Stimulated activated CD8-positive, alpha-beta memory T cell treated with anti-CD3 and anti-CD28 coated beads, Interleukin-4, amount 100 ng/mL, for 48 hours (primary cell): ENCODE results near the gene SCAP.

Experiments used
- DNase-seq: peaks from one replicate; pipeline ENCODE4 v3.0.0-alpha.2; 2020

The SCAP gene

DNA sequence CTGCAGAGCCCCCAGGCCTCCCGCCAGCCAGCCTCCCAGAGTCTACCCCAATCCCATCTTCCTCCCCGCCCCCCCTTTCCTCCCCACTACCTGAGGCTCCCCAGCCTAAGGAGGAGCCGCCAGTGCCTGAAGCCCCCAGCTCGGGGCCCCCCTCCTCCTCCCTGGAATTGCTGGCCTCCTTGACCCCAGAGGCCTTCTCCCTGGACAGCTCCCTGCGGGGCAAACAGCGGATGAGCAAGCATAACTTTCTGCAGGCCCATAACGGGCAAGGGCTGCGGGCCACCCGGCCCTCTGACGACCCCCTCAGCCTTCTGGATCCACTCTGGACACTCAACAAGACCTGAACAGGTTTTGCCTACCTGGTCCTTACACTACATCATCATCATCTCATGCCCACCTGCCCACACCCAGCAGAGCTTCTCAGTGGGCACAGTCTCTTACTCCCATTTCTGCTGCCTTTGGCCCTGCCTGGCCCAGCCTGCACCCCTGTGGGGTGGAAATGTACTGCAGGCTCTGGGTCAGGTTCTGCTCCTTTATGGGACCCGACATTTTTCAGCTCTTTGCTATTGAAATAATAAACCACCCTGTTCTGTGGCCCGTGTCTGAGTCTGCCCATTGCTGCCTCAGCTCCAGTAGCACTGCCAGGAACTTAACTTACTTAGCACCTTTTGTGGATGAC lies 62.8 kb downstream of the SCAP start:
- DNase-seq = no peak

DNA sequence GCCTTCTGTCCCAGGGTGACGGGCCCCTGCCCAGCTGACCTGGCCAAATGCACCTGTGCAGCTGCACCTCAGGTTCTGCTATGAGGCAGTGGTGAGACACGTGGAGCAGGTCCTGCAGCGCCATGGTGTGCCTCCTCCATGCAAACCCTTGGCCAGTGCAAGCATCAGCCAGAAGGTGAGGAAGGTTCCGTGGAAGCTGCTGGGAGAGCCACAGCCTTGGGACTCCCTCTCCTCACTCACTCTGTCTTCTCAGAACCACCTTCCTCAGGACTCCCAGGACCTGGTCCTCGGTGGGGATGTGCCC lies 63.3 kb downstream of the SCAP start:
- DNase-seq = no peak

DNA sequence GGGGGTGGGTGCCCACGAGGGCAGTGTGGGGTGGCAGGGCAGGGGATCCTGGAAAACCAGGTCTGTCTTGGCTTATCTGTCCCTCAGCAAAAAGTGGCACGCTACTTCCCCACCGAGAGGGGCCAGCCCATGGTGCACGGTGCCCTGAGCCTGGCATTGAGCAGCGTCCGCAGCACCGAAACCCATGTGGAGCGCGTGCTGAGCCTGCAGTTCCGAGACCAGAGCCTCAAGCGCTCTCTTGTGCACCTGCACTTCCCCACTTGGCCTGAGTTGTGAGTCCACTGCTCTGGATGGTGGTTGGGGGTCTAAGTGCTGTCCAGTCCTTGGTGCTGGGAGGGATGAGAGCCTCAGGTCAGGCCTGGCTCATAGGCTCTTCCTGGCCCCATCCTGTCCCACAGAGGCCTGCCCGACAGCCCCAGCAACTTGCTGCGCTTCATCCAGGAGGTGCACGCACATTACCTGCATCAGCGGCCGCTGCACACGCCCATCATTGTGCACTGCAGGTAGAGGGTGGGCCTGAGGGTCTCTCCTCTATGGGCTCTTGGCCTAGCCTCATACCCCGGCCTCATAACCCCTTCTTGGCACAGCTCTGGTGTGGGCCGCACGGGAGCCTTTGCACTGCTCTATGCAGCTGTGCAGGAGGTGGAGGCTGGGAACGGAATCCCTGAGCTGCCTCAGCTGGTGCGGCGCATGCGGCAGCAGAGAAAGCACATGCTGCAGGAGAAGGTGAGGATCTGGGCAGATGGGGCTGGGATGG lies 63.9 kb downstream of the SCAP start:
- DNase-seq = no peak

DNA sequence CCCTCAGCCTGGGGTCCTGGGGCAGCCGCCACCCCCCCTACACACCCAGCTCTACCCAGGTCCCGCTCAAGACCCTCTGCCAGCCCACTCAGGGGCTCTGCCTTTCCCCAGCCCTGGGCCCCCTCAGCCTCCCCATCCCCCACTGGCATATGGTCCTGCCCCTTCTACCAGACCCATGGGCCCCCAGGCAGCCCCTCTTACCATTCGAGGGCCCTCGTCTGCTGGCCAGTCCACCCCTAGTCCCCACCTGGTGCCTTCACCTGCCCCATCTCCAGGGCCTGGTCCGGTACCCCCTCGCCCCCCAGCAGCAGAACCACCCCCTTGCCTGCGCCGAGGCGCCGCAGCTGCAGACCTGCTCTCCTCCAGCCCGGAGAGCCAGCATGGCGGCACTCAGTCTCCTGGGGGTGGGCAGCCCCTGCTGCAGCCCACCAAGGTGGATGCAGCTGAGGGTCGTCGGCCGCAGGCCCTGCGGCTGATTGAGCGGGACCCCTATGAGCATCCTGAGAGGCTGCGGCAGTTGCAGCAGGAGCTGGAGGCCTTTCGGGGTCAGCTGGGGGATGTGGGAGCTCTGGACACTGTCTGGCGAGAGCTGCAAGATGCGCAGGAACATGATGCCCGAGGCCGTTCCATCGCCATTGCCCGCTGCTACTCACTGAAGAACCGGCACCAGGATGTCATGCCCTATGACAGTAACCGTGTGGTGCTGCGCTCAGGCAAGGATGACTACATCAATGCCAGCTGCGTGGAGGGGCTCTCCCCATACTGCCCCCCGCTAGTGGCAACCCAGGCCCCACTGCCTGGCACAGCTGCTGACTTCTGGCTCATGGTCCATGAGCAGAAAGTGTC lies 64.7 kb downstream of the SCAP start:
- no peak for DNase-seq

DNA sequence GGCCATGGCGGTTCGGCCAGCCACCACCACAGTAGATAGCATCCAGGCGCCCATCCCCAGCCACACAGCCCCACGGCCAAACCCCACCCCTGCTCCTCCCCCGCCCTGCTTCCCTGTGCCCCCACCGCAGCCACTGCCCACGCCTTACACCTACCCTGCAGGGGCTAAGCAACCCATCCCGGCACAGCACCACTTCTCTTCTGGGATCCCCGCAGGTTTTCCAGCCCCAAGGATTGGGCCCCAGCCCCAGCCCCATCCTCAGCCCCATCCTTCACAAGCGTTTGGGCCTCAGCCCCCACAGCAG lies 65.4 kb downstream of the SCAP start:
- DNase-seq = no peak

DNA sequence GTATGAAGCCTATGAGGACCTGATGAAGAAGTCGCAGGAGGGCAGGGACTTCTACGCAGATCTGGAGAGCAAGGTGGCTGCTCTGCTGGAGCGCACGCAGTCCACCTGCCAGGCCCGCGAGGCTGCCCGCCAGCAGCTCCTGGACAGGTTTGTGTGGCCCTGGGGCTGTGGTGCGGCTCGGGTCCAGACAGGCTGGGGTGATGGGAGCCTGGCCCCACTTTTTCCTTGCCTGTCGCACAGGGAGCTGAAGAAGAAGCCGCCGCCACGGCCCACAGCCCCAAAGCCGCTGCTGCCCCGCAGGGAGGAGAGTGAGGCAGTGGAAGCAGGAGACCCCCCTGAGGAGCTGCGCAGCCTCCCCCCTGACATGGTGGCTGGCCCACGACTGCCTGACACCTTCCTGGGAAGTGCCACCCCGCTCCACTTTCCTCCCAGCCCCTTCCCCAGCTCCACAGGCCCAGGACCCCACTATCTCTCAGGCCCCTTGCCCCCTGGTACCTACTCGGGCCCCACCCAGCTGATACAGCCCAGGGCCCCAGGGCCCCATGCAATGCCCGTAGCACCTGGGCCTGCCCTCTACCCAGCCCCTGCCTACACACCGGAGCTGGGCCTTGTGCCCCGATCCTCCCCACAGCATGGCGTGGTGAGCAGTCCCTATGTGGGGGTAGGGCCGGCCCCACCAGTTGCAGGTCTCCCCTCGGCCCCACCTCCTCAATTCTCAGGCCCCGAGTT lies 65.9 kb downstream of the SCAP start:
- no peak for DNase-seq

DNA sequence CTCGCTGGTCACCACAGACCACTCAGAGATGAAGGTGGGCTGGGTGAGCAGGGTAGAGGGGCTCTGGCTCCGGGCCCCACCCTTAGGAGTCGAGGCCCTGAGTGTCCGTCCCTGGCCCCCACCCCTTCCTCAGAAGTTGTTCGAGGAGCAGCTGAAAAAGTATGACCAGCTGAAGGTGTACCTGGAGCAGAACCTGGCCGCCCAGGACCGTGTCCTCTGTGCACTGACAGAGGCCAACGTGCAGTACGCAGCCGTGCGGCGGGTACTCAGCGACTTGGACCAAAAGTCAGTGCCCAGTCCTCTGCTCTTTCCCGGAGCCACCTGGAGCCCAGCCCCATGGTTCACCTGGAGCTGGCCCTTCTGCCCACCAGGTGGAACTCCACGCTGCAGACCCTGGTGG lies 66.5 kb downstream of the SCAP start:
- no peak for DNase-seq

DNA sequence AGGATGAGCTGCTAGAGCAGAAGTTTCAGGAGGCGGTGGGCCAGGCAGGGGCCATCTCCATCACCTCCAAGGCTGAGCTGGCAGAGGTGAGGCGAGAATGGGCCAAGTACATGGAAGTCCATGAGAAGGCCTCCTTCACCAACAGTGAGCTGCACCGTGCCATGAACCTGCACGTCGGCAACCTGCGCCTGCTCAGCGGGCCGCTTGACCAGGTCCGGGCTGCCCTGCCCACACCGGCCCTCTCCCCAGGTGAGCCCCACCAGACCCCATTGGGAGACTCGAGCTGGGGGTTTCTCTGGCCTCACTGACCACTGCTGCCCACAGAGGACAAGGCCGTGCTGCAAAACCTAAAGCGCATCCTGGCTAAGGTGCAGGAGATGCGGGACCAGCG lies 66.9 kb downstream of the SCAP start:
- DNase-seq = no peak

DNA sequence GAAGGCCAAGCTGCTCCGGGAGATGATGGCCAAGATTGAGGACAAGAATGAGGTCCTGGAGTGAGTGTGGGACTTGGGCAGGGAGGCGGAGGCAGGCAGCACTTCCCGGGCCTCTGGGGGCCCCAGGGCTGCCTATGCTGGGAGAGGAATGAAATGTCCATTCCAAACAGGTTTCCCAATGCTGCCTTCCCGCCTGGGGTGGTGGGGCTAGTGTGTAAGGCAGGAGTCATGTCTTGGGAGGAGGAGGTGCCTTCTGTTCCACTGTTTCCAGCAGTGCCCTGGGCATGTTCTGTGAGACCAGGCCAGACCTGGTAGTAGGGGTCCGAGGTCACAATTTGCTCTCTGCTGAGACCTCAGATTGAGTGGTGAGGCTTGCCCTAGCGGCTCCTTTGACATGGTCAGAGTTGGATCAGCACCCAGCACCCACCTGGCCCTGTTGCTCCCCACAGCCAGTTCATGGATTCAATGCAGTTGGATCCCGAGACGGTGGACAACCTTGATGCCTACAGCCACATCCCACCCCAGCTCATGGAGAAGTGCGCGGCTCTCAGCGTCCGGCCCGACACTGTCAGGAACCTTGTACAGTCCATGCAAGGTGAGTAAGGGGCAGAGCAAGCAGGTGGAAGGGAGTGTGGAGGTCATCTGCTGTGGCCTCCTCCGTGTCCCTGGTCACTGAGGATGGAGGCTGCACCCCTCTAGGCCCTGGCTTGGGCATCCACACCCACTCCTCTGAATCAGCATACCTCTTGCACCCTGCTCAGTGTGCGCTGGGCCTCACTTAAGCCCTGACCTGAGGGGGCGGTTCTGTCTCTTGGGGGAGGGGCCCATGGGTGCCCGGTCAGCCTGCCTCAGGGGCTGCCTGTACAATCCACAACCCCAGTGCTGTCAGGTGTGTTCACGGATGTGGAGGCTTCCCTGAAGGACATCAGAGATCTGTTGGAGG lies 67.6 kb downstream of the SCAP start:
- no peak for DNase-seq

DNA sequence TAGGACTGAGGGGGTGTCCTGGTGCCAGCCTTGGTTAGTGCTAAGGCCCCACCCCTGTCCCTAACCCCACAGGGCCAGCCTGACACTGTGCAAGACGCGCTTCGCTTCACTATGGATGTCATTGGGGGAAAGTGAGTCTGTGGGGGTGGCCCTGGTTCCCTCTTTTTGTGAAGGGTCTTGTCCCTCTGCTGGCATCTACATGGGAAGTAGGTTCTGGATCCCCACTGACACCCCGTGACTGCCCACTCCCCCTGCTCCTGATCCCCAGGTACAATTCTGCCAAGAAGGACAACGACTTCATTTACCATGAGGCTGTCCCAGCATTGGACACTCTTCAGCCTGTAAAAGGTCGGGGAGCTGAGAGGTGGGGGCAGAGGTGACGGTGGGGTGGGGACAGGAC lies 68.5 kb downstream of the SCAP start:
- DNase-seq = no peak

DNA sequence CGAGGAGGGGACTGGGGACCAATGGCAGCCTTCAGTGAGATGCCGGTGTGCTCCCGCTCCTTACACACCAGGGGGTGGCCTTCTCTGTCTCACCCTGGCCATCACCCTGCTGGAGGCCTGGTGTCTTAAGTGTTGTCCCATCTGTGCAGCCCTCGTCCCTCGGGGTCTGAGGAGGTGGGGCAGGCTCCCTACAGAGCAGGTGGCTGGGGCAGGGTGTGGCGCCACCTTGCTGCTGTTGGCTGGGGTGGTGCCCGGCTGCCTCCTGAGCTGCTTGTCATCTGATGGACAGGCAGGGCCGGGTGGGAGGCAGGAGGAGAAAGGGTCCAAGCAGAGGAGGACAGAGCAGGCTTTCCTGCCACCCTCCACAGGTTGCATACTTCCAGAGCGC lies 69.0 kb downstream of the SCAP start:
- DNase-seq = no peak

DNA sequence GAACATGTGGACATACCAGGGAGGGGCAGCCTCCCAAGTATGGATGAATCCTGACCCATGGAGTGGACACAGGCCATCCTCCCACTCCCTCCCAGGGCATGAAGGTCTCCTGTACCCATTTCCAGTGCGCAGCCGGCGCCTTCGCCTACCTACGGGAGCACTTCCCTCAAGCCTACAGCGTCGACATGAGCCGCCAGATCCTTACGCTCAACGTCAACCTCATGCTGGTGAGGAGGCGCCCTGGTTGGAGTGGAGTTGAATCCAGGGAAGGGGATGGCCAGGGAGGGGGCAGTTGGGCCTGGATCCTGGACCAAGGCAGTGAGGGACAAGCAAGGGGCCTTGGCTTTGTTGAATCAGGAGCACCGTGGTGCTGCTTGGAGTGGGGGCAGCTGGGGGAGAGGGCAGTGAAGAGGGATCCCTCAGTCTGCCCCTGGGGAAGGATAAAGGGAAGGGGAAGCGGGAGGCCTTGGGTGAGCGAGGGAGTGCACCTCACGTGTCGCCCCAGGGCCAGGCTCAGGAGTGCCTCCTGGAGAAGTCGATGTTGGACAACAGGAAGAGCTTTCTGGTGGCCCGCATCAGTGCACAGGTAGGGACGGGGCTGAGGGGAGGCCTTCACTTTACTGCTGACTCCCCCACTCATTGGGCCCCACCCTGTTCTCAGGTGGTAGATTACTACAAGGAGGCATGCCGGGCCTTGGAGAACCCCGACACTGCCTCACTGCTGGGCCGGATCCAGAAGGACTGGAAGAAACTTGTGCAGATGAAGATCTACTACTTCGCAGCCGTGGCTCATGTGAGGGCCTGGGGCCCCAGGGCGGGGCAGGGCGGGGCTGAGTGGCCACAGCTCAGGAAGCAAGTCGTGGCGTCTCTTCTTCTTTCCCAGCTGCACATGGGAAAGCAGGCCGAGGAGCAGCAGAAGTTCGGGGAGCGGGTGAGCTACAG lies 69.7 kb downstream of the SCAP start:
- DNase-seq = no peak

DNA sequence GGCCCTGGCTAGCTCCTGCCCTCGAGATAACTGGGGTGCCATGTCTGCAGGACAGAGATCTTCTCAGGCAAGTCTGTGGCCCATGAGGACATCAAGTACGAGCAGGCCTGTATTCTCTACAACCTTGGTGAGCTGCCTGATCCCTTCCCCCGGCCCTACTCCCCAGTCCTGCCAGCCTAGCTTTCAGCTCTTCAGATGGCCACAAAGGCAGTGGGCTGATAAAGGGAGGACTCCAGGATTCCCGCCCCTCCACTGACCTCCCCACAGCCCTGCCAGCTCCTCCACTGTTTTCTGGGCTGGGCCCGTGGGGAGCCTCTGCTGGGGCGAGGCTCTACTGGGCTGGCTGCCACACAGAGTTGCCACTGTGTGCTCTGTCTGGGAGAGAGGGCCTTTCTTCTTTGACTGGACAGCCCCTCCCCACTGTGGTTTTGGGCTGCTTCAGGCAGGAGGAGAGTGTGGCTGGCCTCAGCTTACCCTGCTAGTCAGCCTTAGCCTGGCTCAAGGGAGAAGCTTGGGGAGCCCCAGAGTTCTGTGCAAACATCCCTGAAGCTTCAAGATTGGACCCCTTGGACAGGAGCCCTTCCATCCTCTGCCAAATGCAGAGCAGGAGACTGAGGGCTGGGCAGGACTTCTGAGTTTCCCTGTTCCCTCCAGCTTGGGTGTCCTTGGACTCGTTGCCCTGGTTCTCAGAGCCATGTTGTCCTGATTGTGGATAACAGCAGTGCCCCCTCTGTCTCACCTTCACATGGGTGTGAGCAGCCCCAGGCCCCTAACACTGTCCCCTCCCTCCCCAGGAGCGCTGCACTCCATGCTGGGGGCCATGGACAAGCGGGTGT lies 70.6 kb downstream of the SCAP start:
- no peak for DNase-seq

DNA sequence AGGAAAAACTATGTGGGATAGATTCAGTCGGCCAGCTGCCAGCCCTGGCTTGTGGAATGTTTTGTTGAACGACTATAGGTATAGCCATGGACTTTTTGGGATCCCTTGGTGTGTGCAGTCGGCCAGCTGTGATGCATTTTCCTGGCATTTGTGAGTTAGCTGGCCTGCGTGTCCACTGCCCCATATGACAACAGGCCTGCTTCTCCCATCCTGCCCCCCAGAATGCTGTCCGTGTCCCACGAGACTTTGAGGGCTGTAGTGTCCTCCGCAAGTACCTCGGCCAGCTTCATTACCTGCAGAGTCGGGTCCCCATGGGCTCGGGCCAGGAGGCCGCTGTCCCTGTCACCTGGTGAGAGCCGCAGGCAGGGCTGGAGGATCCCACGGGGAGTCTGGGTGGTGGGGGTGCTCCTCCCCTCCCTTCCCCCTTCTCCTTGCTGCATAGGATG lies 71.3 kb downstream of the SCAP start:
- DNase-seq = no peak

DNA sequence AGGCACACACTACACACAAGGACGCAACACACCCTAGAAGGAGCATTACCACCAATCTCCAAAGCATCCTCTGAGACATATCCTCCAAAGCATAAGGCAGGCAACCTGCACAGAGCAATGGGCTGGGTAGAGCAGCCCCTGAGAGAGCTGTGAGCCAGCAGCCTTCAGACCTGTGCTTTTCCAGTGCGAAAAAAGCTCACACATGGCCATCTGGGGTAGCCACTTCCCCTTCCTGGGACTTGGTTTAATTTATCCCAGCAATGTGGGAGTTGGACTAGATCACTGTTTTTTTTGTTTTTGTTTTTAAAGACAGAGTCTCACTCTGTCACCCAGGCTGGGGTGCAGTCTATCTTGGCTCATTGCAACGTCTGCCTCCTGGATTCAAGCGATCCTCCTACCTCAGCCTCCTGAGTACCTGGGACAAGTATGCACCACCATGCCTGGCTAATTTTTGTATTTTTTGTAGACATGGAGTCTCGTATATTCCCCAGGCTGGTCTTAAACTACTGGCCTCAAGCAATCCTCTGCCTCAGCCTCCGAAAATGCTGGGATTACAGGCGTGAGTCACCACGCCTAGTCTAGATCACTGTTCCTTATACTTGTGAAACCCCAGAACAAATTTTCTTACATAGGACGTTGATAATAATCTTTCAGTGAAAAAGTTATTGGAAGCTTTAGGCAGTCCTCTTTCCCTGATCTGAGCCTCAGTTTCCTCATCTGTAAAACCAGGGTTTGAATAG lies 76.0 kb downstream of the SCAP start:
- DNase-seq = no peak

DNA sequence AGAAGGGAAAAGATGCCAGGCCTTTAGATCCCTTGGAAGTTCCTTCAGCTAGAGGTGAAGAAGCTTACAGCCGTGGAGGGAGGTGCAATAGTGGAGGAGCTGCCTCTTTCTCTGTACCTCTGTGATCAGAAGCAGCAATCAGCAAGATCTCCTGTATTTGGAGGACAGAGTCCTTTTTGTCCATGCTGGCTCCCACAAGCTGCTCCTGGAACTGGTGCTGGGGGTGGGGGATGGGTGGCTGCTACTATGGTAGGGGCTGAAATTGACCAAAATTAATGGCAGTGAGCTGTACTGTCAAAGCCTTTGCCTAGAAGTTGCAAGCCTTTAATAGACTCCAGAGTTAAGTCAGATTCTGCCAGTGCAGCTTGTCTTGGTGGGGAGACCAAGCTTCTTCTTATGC lies 76.7 kb downstream of the SCAP start:
- no peak for DNase-seq

DNA sequence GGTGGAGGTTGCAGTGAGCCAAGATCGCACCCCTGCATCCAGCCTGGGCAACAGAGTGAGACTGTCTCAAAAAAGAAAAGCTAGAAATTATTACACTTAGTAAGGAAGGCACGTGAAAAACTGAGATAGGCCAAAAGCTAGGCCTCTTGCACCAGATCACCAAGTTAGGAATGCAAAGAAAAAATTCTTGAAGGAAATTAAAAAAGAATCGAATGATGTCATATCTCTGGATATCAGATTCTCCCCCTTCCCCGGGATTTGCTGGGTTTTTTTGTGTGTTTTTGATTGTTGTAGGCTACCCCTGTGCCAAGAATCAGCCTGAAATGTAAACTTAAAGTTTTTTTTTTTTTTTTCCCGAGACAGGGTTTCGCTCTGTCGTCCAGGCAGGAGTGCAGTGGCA lies 77.5 kb downstream of the SCAP start:
- DNase-seq = no peak

DNA sequence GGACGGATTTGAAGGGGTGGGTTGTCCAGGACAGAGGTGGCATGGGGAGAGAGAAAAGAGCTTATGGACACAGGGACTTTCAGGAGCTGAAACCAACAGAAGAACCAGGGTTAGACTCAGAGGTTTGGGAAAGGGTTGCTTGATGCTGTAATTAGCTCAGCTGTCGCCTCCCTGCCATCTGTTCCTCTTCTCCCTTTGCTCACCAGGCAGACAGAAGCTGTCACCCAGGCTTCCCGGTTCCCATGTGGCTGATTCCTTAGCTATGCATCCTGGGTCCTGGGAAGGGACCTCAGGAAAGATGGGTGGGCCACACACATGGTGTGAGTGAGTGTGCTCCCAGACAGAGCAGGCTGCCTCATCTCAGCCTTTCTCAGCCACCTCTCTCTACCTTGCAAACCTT lies 80.9 kb downstream of the SCAP start:
- no peak for DNase-seq

DNA sequence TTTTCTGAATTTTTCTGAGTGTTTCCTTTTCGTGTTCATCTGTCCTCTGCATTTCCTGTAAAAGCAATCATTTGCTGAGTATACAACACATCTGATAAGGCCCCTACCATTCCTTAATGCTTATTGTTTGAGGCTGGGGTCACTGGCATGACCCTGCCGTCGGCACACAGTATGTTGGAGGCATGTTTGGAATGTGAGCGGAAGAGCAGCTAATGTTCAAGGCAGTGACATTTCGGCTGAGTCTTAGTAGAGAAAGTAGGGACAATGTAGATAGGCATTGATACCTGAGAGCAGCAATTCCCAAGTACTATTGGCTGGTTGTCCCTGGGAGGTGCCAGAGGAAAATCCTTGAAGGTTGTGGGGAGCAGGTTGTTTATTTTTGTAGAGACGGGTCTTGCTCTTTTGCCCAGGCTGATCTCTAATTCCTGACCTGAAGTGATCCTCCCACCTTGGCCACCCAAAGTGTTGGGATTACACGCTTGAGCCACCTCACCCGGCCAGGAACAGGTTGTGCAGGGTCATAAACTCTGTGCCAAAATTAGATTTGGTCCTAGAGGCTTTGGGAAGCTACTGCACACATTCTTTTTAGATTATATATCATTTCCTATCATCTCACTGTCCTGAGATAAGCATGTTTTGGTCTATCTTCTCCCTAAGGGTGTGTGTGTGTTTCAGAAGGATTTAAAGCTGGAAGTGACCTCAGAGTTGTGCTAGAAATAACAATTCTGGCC lies 81.4 kb downstream of the SCAP start:
- DNase-seq = no peak
